HG03460 (cell line): ENCODE measurements around the gene SF3B3.
"Not testable (repeated sequence)": the region's sequence is repeated elsewhere in the genome, so short reads cannot be mapped to it uniquely, and the experiment has no call there.

Source experiments
- ATAC-seq: cut with Tn5 transposase; IDR thresholded peaks from one replicate; pipeline ENCODE4 v1.9.1; 2021; ENCODE audit not compliant: unreplicated experiment

The SF3B3 gene

DNA sequence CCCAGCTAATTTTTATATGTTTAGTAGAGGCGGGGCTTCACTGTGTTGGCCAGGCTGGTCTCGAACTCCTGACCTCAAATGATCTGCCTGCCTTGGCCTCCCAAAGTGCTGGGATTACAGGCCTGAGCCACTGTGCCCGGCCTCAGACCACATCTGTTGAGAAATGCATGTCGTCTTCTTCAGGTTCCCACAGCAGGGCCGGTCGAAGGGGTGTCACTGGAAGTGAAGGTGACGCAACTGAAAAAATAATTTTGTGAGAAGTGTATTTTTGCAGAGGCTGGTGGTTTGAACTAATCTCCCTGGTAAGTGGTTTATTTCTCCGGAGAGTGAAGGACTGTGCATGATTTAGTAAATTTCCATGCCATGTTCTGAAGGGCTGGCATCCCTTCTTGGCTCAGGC, 89.3 kb downstream of the SF3B3 start:
- ATAC-seq, result no peak

GRCh38 chr16:70614208-70614951, 90.8 kb downstream of the SF3B3 start:
- ATAC-seq, result no peak

DNA sequence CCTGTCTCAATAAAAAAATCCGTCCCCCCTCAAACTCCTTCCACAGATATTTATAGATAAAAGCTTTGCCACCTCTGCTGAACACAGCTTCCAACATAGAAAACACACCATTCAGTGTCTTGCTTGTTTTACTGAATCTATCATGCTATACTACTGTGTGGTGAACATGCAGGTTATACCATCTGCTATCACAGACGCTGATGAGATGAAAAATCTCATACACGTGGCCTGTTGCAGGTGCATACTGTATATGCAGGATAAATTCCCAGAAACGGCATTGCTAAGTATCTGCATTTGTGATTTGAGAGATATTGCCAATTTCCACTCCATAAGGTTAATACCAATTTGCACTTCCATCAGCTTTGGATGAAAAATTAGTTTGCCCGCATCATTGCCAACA, 92.3 kb downstream of the SF3B3 start:
- ATAC-seq, result no peak

- ATAC-seq, result not testable (repeated sequence)
Observed at GRCh38 chr16:70621864-70622263, 98.2 kb downstream of the SF3B3 start.
